GM18508 (cell line): ENCODE data around the gene ITPK1.

Experiments used
- ATAC-seq: cut with Tn5 transposase; IDR thresholded peaks from one replicate; pipeline ENCODE4 v1.9.1; 2021; ENCODE audit warnings: moderate number of reproducible peaks; ENCODE audit not compliant: insufficient read depth, unreplicated experiment

ITPK1 gene

GRCh38 chr14:93048843-93049242 is 66.9 kb downstream of the ITPK1 start:
- no peak for ATAC-seq

- no peak for ATAC-seq
Observed at GRCh38 chr14:93047661-93048060, 68.1 kb downstream of the ITPK1 start.

GRCh38 chr14:93047157-93047556 is 68.6 kb downstream of the ITPK1 start:
- ATAC-seq: no peak

GRCh38 chr14:93046705-93047050 is 69.0 kb downstream of the ITPK1 start:
- ATAC-seq: no peak

GRCh38 chr14:93045965-93046704 is 69.6 kb downstream of the ITPK1 start:
- ATAC-seq: no peak

GRCh38 chr14:93045211-93045674 is 70.5 kb downstream of the ITPK1 start:
- no peak for ATAC-seq

- ATAC-seq: no peak
Observed at GRCh38 chr14:93044556-93044955, 71.2 kb downstream of the ITPK1 start.

- no peak for ATAC-seq
Observed at GRCh38 chr14:93044121-93044520, 71.6 kb downstream of the ITPK1 start.

- no peak for ATAC-seq
Observed at GRCh38 chr14:93042968-93043940, 72.5 kb downstream of the ITPK1 start.

- no peak for ATAC-seq
Observed at GRCh38 chr14:93041830-93042229, 73.9 kb downstream of the ITPK1 start.

- ATAC-seq: no peak
Observed at GRCh38 chr14:93040982-93041381, 74.7 kb downstream of the ITPK1 start.

- no peak for ATAC-seq
Observed at GRCh38 chr14:93040443-93040842, 75.3 kb downstream of the ITPK1 start.

- ATAC-seq: no peak
Observed at GRCh38 chr14:93039649-93040315, 75.9 kb downstream of the ITPK1 start.

GRCh38 chr14:93037351-93037750 is 78.4 kb downstream of the ITPK1 start:
- ATAC-seq: no peak

- ATAC-seq: no peak
Observed at GRCh38 chr14:93036652-93037345, 78.9 kb downstream of the ITPK1 start.

- ATAC-seq: no peak
Observed at GRCh38 chr14:93035917-93036651, 79.6 kb downstream of the ITPK1 start.

GRCh38 chr14:93035585-93035916 is 80.2 kb downstream of the ITPK1 start:
- ATAC-seq: no peak

GRCh38 chr14:93034671-93034994 is 81.1 kb downstream of the ITPK1 start:
- no peak for ATAC-seq

- no peak for ATAC-seq
Observed at GRCh38 chr14:93033983-93034670, 81.6 kb downstream of the ITPK1 start.
